Skin of body (tissue), 2 donors: ENCODE measurements around the gene FOXK1. TPM values are rescaled to one million over a fixed set of nuclear protein-coding genes. Genes with fewer than 3 reads are reported as not detected.

Source experiments
- DNase-seq: peaks from one replicate; lab custom pipeline; 2025; lab: John Stamatoyannopoulos, UW
- total RNA-seq: library from RNA; depleted of rRNA; stranded (reverse); fragments of >200 nt; gene quantifications from one replicate; pipeline ENCODE4 v1.2.3, GENCODE V29; 2014

FOXK1 gene
- total RNA-seq, 1 donor from 2014 or later: 17.2 TPM

DNA sequence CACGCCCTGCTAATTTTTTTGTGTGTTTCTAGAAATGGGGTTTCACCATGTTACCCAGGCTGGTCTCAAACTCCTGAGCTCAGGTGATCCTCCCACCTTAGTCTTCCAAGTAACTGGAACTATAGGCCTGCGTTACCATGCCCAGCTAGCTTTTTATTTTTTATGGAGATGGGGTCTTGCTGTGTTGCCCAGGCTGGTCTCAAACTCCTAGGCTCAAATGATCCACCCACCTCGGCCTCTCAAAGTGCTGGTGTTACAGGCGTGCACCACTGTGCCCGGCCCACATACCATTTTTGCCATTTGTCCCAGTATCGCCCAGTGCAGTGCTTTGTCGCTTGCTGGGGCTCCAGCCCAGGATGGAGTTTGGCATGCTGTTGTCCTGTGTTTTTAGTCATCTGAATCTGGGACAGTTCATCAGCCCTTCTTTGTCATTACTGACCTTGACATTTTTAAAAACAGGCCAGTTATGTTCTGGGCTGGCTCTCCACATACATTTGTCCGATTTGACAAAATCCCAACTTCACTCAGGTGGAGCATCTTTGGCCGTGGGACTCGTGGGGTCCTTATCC lies 16.7 kb downstream of the FOXK1 start:
- DNase-seq: no peak

DNA sequence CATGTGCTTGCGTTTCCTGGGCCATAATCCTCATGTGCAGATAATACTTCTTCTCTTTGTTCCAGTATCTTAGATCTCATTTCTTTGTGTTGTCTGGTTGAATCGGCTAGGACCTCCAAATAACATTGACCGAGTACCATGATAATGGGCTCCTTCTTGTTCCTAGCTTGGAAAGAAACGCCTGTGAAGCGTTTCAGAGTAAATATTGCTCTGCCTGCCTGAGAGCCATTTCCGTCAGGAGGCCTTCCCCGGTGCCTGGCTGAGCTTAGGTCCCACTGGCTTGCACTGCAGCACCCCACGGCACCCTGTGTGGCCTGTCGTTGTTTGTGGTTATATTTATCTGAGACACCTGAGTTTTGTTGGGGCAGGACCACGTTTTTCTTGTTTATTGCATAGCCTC lies 17.7 kb downstream of the FOXK1 start:
- DNase-seq: no peak

DNA sequence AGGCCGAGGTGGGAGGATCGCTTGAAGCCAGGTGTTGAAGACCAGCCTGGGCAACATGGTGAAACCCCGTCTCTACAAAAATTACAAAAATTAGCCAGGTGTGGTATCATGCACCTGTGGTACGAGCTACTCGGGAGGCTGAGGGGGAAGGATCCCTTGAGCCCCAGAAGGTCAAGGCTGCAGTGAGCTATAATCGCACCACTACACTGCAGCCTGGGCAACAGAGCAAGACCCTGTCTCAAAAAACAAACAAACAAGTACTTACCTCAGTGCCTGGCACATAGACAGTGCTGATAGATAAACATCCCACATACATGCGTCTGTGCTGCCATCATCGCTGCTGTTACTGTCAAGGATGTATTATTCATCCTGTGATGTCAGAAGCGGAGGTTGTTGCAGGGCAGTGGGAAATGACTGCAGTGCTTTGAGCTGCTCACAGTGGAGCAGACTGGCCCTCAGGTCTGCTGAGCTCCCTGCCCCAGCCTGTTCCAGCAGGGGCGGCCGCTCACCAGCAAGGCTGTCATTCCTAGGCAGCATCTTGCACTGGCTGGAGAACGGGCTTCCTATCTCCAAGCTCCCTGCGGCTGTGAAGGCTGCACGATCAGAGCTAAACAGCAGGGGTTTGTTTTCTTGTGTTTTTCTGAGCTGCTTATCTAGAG lies 18.6 kb downstream of the FOXK1 start:
- no peak for DNase-seq

DNA sequence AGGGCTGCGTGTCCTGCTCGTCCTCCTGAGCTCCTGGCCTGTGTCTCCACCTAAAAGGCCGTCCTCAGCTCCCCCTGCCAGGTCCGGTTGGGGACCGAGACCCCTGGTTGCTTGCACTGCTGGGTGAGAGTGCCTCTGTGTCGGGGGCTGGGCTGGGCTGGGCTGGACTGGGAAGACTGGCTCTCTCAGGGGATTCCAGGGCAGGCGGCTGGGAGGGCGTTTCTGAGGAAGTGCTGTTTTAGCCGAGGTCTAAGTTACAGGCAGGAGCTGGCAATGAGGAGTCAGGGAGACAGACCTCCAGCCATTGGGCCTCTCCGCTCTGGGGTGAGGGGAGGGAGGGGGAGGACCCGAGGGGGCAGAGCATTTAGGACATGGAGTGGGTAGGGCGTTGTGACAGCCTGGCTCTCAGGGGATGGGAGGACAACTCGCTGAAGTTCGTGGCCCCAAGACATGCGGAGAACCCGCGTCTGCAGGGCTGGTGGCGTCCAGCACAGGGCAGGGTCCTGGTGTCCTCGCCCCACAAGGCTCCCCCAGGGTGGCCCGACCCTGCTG lies 20.9 kb downstream of the FOXK1 start:
- DNase-seq: no peak

DNA sequence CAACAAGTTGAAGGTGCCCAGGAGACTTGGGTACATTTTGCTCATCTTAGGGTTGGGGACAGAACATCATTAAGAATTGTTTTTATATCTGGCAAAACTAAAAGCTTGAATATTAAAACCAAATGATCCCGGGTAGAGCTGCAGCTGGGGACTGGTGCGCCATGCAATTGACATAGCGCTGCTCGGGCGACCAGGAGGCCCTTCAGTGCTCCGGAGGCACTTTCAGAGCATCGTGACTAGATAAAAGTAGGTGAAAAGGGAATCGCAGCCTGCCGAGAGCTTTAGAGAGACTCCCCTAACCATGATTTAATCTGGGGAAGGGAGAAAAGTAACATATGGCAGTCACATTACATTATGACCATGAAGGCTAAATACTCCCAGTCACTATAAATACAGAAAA lies 21.4 kb downstream of the FOXK1 start:
- no peak for DNase-seq

DNA sequence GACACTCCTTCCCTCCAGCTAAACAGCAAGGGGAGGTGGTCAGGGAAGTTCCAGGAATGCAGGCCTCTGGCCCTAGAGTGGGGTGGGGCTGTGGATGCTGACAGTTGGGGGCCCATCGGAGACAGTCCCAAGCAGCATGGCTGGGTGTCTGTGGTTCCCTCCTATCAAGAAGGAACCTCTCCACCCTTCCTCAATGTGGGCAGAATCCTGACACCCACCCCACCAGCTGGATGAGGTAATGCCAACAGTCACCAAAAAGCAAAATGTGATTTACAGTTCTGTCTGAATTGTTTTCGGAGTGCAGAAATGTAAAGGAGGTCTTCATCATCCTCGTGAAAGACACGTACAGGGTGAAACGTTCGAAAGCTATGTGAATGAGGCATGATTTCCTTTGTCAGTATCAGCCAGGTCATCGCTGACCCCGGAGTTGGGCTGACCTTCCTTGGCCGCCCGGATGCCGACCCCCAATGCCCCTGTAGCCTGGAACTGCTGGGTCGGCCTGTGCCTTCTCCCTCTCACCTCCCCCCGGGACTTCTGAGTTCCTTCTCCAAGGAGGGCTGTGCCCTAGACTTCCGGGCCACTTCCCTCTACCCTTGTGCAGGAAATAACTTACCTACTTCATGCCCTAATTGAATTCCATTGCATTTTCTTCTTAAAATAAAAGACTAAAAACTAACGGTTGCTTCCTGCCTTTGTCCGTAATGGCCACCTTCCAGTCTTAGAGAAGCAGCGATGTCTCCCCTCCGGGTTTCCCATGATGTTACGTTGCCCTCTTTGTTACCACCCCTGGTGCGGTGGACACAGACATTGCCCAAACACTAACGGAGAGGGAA lies 24.5 kb downstream of the FOXK1 start:
- DNase-seq: no peak

DNA sequence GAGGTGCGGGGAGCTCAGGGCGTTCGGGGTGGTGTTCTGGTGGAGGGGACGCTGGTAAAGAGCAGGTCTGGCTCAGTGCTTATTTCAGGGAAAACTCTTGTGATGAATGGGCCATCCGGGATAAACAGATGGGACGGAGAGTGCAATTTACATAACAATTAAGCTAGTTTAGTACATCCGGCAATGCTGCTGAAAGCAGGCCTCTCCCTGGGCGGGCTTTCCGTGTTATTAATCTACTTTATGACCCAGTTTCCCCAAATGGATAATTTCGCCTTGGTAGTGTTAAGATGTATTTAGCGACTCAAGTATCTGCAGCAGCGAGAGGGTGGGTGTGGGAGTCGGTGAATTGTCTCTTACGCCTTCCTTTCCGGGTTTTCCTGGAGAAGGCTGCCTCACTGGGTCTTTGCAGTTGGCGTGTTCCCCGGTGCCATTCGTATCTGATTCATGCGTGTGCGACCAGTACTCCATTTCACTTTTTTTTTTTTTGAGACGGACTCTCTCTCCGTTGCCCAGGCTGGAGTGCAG lies 25.2 kb downstream of the FOXK1 start:
- DNase-seq: no peak

DNA sequence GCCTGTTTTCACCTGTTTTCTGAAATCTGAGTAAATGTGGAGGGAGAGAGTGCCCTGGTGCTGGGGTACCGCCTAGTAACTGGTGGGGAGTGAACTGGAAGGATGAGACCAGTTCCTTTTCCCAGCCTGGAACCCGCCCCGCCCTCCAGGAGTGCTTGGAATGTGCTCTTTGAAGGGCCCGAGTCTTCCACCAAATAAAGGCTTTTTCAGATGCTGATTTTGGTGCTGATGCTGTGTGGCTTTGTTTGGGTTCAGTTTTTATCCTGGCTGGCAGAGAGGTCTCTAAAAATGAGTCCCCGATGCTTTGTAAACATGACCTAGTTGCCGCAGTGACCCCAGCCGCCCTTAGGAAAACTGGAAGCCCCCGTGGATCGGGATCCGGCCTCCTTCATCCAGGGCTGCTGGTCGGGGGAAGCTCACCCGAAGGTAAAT lies 25.9 kb downstream of the FOXK1 start:
- no peak for DNase-seq

DNA sequence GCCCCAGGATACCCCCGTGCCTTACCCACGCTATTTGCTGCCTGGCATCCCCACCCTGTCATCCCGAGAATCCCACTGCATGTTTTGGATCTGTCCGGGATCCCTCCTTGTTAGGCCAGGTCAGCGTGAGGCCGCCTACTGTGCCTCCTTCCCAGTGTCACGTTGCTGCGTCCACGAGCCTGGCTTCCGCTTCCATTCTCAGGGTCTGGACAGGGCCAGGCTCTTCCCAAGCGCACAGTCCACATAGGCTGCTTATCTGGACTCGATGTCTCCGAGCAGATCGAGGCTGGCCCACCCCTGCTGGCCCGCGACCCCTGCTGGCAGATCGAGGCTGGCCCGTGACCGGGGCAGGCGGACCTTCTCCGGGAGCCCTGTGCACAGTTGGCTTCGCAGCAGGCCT lies 27.1 kb downstream of the FOXK1 start:
- no peak for DNase-seq

DNA sequence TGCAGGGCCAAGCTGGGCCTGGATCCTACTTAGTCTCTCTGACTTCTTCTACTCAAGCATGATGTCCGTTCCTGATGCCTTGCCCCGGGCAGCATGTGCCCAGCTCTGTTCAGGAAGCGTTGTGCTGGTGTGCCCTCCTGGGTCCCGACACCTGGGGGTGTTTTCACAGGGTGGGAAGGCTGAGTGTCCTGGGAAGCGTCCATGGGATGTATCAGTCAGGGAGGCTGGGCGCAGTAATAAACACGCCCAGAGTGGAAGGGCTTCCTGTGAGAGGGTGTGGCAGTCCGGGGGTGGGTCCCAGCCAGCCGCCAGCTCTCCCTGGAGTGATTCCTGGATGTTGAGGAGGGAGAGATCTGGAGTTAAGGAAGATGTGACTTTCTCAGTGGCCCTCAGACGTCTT lies 29.0 kb downstream of the FOXK1 start:
- no peak for DNase-seq

DNA sequence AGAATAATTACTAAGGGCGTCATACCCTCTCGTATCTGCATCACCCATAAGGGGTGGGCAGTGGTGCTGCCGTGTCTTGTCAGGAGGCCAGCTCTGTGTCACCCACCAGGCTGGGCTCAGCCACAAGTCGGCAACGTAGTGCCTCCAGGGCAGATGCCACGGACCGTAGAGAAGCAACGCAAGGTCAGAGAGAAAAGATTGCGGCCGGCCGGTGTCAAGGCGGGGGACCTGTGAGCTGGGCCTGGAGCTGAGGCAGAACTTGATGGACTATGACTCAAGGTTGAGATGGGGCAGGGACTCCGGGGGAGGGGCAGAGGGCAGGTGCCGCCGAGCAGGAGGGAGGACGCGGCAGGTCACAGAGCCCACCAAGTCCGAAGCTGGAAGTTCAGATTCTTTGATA lies 29.5 kb downstream of the FOXK1 start:
- no peak for DNase-seq

DNA sequence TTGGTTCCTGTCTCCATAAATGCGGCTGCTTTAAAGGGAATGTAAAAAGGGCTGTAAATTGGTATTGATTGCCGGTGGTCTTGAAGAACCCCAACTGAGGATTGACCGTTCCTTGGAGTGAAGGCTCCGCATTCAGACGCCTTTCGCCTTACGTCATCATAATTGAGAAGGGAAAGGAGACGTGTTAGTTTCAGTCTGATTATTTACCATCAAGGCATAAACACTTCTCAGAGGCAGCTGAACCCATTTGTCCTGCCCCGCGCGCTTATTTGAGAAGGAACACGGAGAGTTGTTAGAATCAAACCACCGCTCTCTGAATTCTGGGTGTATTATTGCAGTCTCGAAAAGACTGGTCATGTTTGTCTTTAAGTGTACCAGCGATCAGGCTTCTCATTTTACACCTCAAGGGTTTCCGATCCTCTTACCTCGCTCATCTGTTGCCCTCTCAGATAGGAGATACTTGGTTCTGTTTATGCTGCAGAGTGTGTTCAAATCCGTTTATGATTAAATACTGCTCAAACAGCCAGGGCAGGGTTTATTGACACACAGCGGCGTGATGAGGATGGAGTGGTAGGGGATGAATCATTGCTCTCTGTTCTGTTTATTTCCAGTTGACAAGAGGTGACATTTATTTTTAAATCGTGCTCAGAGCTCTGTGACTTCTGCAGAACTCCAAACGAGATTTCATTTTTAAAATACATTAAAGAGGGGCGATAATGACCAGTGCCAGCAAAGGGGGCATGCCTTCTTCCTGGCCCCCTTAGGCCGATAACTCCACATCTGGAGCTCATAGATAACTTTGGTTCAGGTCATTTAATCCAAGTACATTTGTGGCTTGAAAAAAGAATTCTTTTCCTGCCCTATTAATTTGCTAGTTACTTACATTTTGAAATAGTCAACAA lies 30.4 kb downstream of the FOXK1 start:
- no peak for DNase-seq

DNA sequence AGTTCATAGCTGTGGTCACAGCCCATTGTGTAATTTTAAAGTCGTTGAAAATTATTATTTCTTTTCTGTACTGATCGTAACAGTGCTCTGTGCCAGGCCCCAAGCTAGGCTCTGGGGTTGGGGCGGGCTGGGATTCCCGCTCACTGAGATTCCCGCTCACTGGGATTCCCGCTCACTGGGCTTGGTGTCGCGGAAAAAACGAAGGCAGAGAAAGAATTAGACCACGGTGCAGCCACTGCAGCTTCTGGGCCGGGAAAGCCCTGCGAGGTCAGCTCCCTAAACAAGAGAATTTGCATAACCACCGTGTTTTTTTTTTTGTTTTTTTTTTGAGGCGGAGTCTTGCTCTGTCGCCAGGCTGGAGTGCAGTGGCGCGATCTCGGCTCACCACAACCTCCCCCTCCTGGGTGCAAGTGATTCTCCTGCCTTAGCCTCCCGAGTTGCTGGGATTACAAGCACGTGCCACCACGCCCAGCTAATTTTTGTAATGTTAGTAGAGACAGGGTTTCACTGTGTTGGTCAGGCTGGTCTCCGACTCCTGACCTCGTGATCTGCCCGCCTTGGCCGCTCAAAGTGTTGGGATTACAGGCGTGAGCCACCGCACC lies 31.2 kb downstream of the FOXK1 start:
- DNase-seq: no peak

DNA sequence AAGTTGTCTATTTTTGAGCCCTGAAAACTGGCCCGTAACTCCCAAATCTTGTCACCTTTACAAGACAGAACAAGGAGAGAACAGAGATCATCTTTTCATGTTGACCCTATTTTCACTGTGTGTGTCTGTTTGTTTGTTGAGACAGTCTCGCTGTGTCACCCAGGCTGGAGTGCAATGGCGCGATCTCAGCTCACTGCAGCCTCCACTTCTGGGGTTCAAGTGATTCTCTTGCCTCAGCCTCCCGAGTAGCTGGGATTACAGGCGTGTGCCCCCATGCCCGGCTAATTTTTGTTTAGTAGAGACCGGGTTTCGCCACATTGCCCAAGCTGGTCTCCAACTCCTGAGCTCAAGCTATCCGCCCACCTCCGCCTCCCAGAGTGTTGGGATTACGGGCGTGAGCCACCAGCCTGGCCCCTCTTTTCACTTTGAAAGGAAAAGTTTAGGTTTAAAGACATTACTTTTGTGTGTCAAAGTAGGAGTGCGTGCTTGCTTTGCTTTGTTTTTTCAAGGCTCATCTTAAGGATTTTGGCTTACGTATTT lies 32.1 kb downstream of the FOXK1 start:
- DNase-seq: no peak

DNA sequence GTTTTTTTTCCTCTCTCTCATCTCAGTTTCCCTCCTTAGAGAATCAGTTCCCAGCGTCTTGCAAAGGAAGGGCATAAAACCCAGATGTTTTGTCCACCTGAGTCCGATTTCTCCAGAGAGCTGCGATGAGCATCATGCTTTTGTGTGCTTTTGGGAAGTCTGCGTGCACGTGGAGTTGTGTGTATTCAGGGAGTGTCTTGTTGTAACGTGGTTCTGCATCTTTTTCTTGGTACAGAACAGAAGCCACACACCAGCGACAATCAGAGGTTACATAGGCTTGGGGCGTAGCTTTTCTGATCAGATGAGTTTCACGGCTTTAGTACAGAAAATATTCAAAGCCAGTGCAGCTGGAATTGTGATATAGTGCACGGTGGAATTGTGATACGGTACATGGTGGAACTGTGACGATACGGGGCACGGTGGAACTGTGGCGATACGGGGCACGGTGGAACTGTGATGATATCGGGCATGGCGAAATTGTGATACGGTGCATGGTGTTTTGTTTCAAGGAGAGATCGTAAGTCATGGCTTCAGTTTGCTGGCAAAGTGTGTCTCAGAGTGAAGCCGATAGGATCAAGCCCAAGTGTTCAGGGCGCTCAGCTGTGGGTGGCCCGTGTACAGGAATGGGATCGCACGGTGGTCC lies 32.8 kb downstream of the FOXK1 start:
- DNase-seq: no peak

DNA sequence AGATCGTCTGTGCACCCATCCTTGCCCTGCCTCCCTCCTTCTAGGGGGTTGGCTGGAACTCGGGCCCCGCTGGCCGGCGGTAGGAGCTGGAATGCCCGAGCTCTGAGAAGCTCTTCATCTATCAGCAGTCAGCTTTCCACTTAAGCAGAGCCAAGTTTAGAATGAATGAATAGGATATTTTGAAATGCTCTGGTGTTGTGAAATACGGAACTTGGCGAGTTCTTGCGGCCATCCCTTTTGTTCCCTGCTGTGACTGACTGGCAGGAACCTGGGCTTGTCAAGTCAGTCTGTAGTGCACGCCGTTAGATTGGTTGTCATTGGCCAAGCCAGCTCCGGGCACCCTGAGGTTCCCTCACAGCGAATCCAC lies 33.3 kb downstream of the FOXK1 start:
- DNase-seq: peak; percentile 40

DNA sequence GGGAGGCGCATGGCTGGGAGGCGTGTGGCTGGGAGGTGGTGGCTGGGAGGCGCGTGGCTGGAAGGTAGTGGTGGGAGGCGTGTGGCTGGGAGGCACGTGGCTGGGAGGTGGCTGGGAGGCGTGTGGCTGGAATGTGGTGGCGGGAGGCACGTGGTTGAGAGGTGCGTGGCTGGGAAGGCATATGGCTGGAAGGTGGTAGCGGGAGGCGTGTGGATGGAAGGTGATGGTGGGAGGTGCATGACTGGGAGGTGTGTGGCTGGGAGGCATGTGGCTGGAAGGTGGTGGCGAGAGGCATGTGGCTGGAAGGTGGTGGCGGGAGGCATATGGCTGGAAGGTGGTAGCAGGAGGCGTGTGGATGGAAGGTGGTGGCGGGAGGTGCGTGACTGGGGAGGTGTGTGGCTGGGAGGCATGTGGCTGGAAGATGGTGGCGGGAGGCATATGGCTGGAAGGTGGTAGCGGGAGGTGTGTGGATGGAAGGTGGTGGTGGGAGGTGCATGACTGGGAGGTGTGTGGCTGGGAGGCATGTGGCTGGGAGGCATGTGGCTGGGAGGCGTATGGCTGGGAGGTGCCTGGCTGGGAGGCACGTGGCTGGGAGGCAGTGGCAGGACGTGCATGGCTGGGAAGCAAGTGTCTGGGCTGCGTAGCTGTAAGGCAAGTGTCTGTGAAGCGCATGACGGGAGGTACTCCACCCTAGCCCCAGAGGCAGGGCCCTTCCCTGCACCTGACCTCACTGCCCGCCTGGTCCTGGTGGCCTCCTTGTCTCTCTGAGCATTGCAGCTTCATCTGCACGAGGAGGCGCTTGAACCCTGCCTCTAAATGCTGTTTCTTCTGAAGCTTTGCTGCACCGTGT lies 35.1 kb downstream of the FOXK1 start:
- no peak for DNase-seq

DNA sequence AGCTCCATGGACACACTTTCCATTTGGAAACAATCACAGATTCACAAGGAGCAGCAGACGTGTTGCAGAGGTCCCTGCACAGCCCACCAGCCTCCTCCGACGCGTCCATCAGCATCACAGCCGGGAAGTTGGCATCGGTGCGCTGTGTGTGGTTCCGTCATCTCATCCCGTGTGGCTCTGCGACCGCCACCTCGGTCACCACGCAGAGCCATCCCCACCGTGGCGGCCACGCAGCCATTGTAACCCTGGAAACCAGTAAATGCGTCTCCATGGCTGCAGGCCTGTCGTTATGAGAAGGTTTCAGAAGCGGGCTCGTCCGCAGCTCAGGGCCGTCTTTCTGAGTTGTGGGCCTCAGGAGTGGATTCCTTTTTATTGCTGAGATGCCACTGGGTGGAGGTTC lies 36.0 kb downstream of the FOXK1 start:
- DNase-seq: no peak

DNA sequence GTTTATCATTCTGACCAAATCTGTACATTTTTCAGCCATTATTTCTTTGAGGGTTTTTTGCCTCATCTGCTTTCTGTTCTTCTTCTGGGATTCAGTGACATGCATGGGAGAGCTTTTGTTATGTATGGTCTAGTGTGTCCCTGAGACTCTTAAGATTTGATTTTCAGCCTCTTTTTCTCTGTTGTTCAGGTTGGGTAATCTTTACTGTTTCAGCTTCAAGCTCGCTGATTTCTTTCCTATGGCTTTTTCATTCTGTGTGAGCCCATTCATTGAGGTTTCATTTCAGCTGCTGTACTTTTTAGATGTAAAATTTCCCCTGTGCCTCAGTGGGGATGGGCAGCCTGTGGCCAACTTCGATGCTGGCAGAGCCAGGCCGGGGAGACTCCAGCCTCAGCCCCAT lies 38.1 kb downstream of the FOXK1 start:
- no peak for DNase-seq
